RKO (cell line): ENCODE data around the gene MAN1A1.
"Not testable (repeated sequence)": the region's sequence is repeated elsewhere in the genome, so short reads cannot be mapped to it uniquely, and the experiment has no call there.

Experiments used
- DNase-seq: peaks from one replicate; pipeline ENCODE4 v3.0.0-alpha.2; 2016; ENCODE audit warnings: low spot score

The MAN1A1 gene

GRCh38 chr6:119303164-119303887 is 46.2 kb downstream of the MAN1A1 start:
- DNase-seq = no peak

DNA sequence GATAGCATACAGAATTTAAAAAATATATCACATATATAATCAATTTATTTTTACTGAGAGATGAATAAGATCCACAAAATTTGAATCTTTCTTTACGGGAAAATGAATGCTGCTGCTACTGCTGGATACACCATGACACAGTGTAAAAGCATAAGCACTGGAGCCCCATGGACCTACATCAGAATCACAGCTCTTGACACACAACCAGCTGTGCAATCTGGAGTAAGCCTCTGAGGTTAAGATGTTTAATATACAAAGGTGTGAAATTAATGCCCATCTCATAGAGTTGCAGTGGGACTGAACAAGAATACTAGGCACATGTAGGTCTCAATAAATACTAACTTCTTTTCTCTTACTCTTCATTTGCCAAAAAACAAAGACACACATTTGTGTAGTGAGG is 48.1 kb downstream of the MAN1A1 start:
- DNase-seq = no peak

DNA sequence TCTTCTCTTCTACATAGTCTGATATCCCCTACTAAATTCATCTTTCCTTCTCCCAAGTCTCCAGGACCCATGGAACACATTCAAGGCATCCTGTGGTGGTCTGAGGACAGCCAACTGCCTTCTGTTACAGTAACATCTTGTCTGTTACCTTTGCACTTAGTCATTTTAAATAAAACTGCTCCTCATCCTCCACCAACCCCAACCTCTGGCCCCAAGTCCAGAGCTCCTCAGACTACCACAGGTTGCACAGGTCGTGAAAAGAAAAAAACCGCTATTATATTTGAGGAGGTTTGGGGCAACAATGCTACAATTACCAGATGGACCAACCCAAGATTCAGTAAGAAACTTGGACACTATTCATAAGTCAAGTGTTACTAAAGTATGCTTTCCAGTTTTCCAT is 49.9 kb downstream of the MAN1A1 start:
- DNase-seq = no peak

- DNase-seq = no peak
Measured at GRCh38 chr6:119297049-119297448, 52.5 kb downstream of the MAN1A1 start.

DNA sequence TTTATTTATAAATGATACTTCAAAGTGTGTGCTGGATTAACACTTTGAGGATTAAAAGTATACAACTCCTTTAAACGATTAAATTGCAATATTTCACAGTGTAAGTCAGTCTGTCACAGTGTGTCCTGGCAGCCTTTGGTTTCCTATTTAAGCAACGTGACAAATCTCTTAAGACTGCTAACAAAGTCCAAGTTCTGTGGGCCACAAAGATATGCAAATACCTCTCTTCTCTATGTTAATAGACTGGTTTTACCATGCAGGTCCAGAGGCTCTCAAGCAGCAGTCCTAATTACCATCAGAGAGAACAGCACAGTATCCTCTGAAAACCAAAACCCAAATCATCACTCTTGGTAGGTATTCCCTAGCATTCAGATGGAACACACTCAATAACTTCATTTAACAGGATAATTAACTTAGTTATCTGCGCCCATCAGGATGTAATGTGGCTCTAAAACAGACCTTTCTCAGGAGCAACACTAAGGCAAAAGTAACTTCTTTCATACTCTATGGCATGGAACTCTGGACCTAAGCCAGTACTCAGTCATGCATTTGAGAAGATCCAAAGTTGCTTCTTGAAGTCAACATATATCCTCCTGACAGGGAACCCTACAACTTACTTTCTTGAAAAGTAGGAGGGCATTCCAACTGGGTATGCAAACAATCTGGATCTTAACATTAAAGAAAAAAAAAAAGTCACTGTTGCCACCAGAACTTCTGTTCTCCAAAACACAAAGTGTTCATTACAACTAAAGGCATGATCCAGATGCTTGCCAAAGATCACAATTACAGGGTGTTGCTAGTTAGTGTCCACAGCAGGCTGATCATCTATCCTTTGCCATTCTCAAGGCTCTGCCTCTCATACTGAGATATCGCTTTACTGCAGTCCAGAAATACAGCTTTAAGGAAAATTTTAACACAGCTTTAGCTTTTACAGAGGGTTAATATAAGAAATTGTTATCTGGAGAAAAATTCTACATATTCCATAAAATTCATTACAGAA is 53.2 kb downstream of the MAN1A1 start:
- DNase-seq = no peak

- no peak for DNase-seq
Measured at GRCh38 chr6:119294984-119295383, 54.6 kb downstream of the MAN1A1 start.

DNA sequence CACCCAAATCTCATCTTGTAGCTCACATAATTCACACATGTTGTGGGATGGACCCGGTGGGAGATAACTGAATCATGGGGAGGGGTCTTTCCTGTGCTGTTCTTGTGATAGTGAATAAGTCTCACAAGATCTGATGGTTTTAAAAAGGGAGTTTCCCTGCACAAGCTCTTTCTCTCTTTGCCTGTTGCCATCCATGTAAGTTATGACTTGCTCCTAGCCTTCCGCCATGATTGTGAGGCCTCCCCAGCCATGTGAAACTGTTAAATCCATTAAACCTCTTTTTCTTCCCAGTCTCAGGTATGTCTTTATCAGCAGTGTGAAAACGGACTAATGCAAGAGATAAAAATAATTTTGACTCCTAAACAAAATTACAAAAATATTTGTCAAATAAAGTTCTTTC is 58.5 kb downstream of the MAN1A1 start:
- DNase-seq = not testable (repeated sequence)

DNA sequence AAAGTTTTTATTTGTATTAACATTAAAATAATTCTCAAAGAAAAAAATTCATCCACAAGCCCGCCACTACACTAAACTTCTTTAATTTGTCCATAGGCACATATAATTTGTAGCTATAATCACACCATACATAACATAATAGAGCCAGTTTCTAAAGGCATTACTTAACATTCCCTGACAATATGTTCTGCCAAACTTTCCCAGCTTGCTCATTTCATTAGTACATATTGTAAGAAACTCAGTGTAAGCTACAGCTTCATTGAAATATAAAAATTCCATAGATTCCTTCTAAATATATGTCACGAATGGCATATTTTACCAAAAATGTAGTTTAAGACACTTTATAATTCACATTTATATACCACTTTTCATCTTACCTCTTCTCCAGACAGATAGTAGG is 59.3 kb downstream of the MAN1A1 start:
- DNase-seq = no peak

DNA sequence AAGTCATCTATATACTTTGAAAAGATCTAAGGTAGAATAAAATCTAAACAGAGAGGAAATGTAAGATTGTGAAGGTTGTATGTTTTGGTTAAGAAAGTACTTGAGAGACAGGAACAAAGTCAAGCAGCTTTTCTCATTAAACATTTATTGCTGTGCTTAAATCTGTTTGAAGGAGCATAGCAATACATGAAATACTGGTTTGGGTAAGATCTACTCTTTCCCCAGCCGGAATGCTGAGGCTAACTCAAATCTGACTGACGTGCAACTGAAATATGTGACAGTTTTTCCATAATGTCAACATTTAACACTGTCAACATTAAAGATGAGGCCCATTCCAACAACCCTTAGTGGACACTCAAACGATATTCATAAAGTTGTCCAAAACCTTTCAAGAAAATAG is 59.9 kb downstream of the MAN1A1 start:
- DNase-seq = no peak

GRCh38 chr6:119285908-119286625 is 63.5 kb downstream of the MAN1A1 start:
- no peak for DNase-seq

GRCh38 chr6:119284861-119285521 is 64.6 kb downstream of the MAN1A1 start:
- DNase-seq = peak; percentile 11

GRCh38 chr6:119283979-119284545 is 65.5 kb downstream of the MAN1A1 start:
- no peak for DNase-seq

- DNase-seq = no peak
Measured at GRCh38 chr6:119283214-119283613, 66.3 kb downstream of the MAN1A1 start.

DNA sequence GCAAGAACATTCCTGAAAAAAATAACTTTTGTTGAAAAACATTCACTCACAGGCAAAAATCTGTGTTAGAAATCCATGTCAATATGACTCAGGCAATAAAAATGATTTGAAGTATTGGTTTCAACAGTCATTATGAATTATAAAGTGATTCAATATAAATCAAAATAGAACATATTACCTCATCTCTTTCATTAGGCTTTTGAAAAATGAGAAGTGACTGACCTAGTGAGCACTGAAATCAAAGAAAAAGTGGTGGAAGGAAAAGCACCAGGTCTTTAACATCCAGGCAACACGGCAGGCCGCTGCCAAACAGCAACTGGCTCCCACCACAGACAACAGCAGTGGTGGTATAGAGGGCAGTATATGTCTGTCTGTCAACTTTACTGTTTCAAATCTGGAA is 68.9 kb downstream of the MAN1A1 start:
- no peak for DNase-seq

GRCh38 chr6:119280080-119280479 is 69.5 kb downstream of the MAN1A1 start:
- DNase-seq = no peak

DNA sequence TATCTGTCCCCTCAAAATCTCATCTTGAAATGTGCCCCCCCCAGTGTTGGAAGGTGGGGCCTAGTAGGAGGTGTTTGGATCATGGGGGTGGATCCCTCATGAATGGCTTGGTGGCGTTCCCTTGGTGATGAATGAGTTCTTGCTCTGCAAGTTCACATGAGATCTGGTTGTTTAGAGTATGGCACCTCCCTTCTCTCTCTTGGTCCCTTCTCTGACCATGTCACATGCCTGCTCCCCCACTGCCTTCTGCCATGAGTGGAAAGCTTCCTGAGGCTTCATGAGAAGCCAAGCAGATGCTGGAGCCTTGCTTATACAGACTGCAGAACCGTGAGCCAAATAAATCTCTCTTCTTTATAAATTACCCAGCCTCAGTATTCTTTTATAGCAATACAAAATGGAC is 70.9 kb downstream of the MAN1A1 start:
- no peak for DNase-seq

DNA sequence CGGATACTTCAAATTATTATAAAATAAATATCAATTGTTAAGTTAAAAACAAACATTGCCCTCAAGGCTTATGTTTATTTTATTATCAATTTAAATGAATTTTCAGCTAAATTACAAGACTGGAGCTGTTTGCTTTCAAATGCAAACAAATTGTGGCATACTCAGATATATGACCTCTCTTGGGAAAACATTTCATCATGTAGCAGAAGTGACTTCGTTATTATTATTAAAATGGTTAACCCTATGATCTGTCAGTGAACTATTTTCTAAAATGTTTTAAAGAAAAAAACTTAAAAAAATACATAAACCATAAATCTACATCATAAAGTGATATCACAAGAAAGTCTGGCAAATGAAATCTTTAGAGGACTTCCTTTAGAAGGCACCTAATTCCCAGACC is 72.5 kb downstream of the MAN1A1 start:
- DNase-seq = no peak

DNA sequence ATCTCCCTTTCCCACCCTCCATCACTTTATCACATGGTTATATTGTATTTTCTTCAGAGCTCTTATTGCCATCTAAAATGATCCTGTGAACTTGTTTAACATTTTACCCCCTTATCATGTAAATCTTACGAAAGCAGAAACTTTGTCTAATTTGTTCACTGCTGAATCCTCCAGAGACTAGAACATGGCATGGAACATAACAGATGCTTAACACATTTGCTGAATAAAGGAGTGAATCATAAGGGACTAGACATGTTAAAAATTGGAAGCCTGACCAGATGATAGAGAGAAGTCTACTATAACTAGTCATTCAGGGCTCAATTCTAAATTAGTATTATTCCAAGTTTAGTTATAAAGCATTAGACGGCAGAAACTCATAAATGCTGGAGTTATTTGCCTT is 73.3 kb downstream of the MAN1A1 start:
- DNase-seq = no peak

- DNase-seq = no peak
Measured at GRCh38 chr6:119274197-119274595, 75.4 kb downstream of the MAN1A1 start.

DNA sequence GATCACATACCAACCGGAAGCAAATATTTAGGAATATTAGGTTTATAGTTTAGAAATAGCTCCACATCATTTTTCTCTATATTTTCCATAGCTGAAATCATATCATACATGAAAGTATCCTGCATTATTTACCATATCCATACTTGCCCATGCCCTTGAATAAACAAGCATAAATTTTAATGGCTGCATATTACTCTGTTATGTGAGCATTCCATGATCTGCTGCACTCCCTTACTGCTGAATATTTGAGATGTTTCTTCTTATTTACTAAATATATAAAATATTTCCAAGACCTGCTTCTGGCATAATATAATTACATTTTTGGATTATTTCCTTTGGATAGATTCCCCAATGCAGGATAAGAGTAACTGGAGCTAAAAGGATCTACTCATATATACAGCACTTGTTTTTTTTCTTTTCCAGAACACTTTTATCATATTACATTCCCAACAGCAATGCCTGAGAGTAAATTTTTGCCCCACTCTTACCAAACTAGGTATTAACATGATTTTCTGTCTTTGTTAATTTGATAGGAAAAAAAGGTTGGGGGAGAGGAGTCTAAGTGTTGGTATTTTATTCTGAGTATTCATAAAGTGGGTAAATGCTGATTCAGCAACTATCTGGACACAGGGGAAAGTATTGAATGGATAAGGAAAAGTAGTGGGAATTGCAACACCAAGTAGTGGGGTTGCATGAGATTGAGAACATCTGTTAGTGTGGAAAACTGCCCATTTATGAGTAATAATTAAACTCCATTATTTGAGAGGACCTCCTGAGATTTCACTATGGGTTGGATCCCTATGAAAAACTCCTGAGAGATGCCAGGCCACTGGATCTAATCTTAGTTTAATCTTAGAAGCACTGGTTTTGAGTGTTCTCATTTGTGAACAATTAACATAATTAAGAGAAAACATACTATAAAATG is 76.0 kb downstream of the MAN1A1 start:
- no peak for DNase-seq

- DNase-seq = no peak
Measured at GRCh38 chr6:119270545-119270944, 79.0 kb downstream of the MAN1A1 start.
